Measurements from ENCODE around the gene PEF1. TPM values are rescaled to one million over a fixed set of nuclear protein-coding genes. Genes with fewer than 3 reads are reported as not detected.

Gene PEF1
- total and polyA plus RNA-seq, 8 donors, result 14.5 to 47.3 (median 20.2) TPM

- Histone ChIP-seq H3K4me3 (no peak overlapping the region), H3K36me3 (no peaks in the 10 kb centered on the region), H3K27me3 (no peaks in the 10 kb centered on the region), H3K4me1 (peaks cover 0 to 8% (median 6%) of the 10 kb centered on the region in 3 donors), H3K9me3 (no peaks in the 10 kb centered on the region), H3K27ac (peak overlapping the region in 1 of 4 donors; percentile 44)
- ATAC-seq (peak in 3 of 4 donors; percentile 8 to 50 (median 20)), DNase-seq (peak in 1 of 6 donors; percentile 49), FAIRE-seq (no peak)
- TF ChIP-seq, protein P1, sequence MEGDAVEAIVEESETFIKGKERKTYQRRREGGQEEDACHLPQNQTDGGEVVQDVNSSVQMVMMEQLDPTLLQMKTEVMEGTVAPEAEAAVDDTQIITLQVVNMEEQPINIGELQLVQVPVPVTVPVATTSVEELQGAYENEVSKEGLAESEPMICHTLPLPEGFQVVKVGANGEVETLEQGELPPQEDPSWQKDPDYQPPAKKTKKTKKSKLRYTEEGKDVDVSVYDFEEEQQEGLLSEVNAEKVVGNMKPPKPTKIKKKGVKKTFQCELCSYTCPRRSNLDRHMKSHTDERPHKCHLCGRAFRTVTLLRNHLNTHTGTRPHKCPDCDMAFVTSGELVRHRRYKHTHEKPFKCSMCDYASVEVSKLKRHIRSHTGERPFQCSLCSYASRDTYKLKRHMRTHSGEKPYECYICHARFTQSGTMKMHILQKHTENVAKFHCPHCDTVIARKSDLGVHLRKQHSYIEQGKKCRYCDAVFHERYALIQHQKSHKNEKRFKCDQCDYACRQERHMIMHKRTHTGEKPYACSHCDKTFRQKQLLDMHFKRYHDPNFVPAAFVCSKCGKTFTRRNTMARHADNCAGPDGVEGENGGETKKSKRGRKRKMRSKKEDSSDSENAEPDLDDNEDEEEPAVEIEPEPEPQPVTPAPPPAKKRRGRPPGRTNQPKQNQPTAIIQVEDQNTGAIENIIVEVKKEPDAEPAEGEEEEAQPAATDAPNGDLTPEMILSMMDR (IDR thresholded peaks at IDR 0.05), result no peak
- 54 to 60% methylated on average over 10 of the region's 10 CpGs for WGBS, 2 donors
- intact Hi-C loops (cut with DNase I), result no loop called here
These were observed 21.7 kb upstream of the PEF1 start for GRCh38 chr1:31666263-31666963.

DNA sequence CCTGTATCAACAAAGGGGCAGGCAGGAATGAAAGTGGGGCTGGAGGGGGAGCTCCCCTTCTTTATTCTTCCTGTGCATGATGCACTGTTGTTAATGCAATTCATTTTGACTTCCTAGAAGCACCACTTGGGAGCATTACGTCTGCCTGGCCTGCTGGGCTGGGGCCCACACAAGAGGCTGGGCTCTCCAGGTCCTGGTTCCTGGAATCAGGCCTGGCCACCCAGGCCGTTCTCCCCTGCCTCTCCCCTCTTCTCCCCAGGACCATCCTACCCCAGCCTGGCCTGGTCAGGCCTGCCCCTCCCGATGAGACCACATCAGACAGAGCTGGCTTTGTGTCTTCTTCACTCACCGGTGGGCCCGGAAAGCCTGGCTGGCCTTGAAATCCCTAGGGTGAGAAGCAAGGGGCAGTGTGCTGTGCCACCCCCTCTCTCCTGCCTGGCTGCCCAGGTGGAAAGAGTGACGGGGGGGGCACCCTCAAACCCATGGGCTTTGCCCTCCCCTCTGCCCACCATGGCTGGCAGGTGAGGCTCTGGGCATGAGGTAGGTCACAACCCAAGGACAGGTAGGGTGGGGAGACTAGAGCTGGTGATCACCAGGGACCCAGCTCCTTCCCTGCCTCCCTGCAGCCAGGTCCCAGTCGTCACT is 20.7 kb upstream of the PEF1 start:
- Histone ChIP-seq H3K9me3 (no peaks in the 10 kb centered on the region), H3K36me3 (no peaks in the 10 kb centered on the region), H3K4me1 (peaks cover 0 to 8% (median 3%) of the 10 kb centered on the region in 3 donors), H3K4me3 (no peak overlapping the region), H3K27ac (no peak overlapping the region), H3K27me3 (no peaks in the 10 kb centered on the region)
- TF ChIP-seq, protein P1 (IDR thresholded peaks at IDR 0.05), result no peak
- peak in 1 of 6 donors; percentile 41 for DNase-seq
- 73 to 81% methylated on average over 6 to 7 of the region's 7 CpGs for WGBS, 2 donors
- intact Hi-C loops (cut with DNase I), result no loop called here
- FAIRE-seq, result no peak
- no peak for ATAC-seq

DNA sequence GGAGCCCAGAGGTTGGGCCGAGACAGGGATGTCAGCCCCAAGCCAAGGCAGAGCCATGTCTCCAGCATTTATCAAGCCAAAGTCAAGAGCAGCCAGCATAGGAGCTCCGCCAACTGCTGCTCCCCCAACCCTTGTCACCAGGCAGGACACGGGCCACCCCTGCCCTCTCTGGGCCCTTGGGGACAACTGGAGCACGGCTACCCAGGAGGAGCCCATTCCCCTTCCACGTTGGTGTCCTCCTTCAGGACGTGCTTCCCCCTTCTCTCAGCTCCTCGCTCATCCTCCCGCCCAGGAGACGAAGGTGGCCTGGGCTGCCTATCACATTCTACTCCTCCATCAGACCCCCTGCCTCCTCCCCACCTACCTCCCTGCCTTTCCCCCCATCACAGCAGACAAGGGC is 19.9 kb upstream of the PEF1 start:
- H3K4me3 ChIP-seq, result no peak overlapping the region
- peaks cover 0 to under 1% (median 0%) of the 10 kb centered on the region in 3 donors for H3K4me1 ChIP-seq
- H3K27ac ChIP-seq, result no peak overlapping the region
- H3K9me3 ChIP-seq, result no peaks in the 10 kb centered on the region
- H3K27me3 ChIP-seq, result no peaks in the 10 kb centered on the region
- no peaks in the 10 kb centered on the region for H3K36me3 ChIP-seq
- intact Hi-C loops (cut with DNase I), result loop anchor here (5.0 kb wide), 1 partner anchor 128 kb away; no protein-coding TSS in a partner anchor
- FAIRE-seq, result no peak
- no peak for ATAC-seq
- peak in 1 of 6 donors; percentile 52 for DNase-seq
- TF ChIP-seq, protein P1 (IDR thresholded peaks at IDR 0.05), result no peak
- WGBS, 2 donors, result 70 to 78% methylated on average over 9 of the region's 9 CpGs

- TF ChIP-seq, protein P1 (IDR thresholded peaks at IDR 0.05), result peak; percentile 66 to 88 (median 80)
- peak; percentile 50 to 85 (median 76) for ATAC-seq
- 27 to 32% methylated on average over 9 of the region's 9 CpGs for WGBS, 2 donors
- Histone ChIP-seq H3K9me3 (no peaks in the 10 kb centered on the region), H3K4me1 (no peaks in the 10 kb centered on the region), H3K4me3 (no peak overlapping the region), H3K36me3 (no peaks in the 10 kb centered on the region), H3K27me3 (no peaks in the 10 kb centered on the region), H3K27ac (no peak overlapping the region)
- peak in 4 of 6 donors; percentile 24 to 87 (median 64) for DNase-seq
- intact Hi-C loops (cut with DNase I), result loop anchor here (2.0 to 5.0 kb wide), 2 partner anchors 85 to 128 kb away; no protein-coding TSS in a partner anchor
- no peak for FAIRE-seq
These were observed 19.2 kb upstream of the PEF1 start for GRCh38 chr1:31663622-31664452.

All from pancreas (tissue), 10 donors.